ENCODE data around the gene GSS.

The GSS gene

GRCh38 chr20:34994509-34995131, 39.0 kb upstream of the GSS start:
- TF ChIP-seq POU2F2 (IDR thresholded peaks at IDR 0.05; ENCODE audit: low read depth, low read length) (no peak), TAF1 (IDR thresholded peaks at IDR 0.05; ENCODE audit: low read depth, low read length) (no peak), POLR2A (IDR thresholded peaks at IDR 0.05; ENCODE audit: low read depth, low read length) (no peak), SPI1 (IDR thresholded peaks at IDR 0.05; ENCODE audit: low read depth, low read length) (no peak), POLR2AphosphoS5 (IDR thresholded peaks at IDR 0.05; ENCODE audit: low read depth, low read length) (no peak), PAX5 (IDR thresholded peaks at IDR 0.05; ENCODE audit: insufficient read depth, low read length, severe bottlenecking) (no peak)
- no peak for DNase-seq (ENCODE audit: insufficient read length, low spot score)
- no peak for FAIRE-seq

GRCh38 chr20:34993941-34994508, 38.4 kb upstream of the GSS start:
- DNase-seq (ENCODE audit: insufficient read length, low spot score) = no peak
- no peak for FAIRE-seq
- TF ChIP-seq POLR2A (IDR thresholded peaks at IDR 0.05; ENCODE audit: low read depth, low read length) = no peak
- TF ChIP-seq TAF1 (IDR thresholded peaks at IDR 0.05; ENCODE audit: low read depth, low read length) = no peak
- TF ChIP-seq POLR2AphosphoS5 (IDR thresholded peaks at IDR 0.05; ENCODE audit: low read depth, low read length) = no peak
- no peak for TF ChIP-seq POU2F2 (IDR thresholded peaks at IDR 0.05; ENCODE audit: low read depth, low read length)
- TF ChIP-seq SPI1 (IDR thresholded peaks at IDR 0.05; ENCODE audit: low read depth, low read length) = no peak
- TF ChIP-seq PAX5 (IDR thresholded peaks at IDR 0.05; ENCODE audit: insufficient read depth, low read length, severe bottlenecking) = no peak

GRCh38 chr20:34992751-34993417, 37.3 kb upstream of the GSS start:
- FAIRE-seq (no peak), DNase-seq (ENCODE audit: insufficient read length, low spot score) (no peak)
- no peak for TF ChIP-seq PAX5 (IDR thresholded peaks at IDR 0.05; ENCODE audit: insufficient read depth, low read length, severe bottlenecking)
- no peak for TF ChIP-seq POLR2A (IDR thresholded peaks at IDR 0.05; ENCODE audit: low read depth, low read length)
- TF ChIP-seq POU2F2 (IDR thresholded peaks at IDR 0.05; ENCODE audit: low read depth, low read length) = no peak
- TF ChIP-seq SPI1 (IDR thresholded peaks at IDR 0.05; ENCODE audit: low read depth, low read length) = no peak
- TF ChIP-seq TAF1 (IDR thresholded peaks at IDR 0.05; ENCODE audit: low read depth, low read length) = no peak
- TF ChIP-seq POLR2AphosphoS5 (IDR thresholded peaks at IDR 0.05; ENCODE audit: low read depth, low read length) = no peak

GRCh38 chr20:34990661-34991214, 35.1 kb upstream of the GSS start:
- FAIRE-seq = no peak
- no peak for TF ChIP-seq POLR2A (IDR thresholded peaks at IDR 0.05; ENCODE audit: low read depth, low read length)
- TF ChIP-seq PAX5 (IDR thresholded peaks at IDR 0.05; ENCODE audit: insufficient read depth, low read length, severe bottlenecking) = no peak
- no peak for TF ChIP-seq POU2F2 (IDR thresholded peaks at IDR 0.05; ENCODE audit: low read depth, low read length)
- no peak for TF ChIP-seq SPI1 (IDR thresholded peaks at IDR 0.05; ENCODE audit: low read depth, low read length)
- no peak for TF ChIP-seq TAF1 (IDR thresholded peaks at IDR 0.05; ENCODE audit: low read depth, low read length)
- TF ChIP-seq POLR2AphosphoS5 (IDR thresholded peaks at IDR 0.05; ENCODE audit: low read depth, low read length) = no peak

GRCh38 chr20:34990231-34990630, 34.6 kb upstream of the GSS start:
- FAIRE-seq = no peak
- no peak for DNase-seq (ENCODE audit: insufficient read length, low spot score)
- no peak for TF ChIP-seq PAX5 (IDR thresholded peaks at IDR 0.05; ENCODE audit: insufficient read depth, low read length, severe bottlenecking)
- no peak for TF ChIP-seq POU2F2 (IDR thresholded peaks at IDR 0.05; ENCODE audit: low read depth, low read length)
- TF ChIP-seq SPI1 (IDR thresholded peaks at IDR 0.05; ENCODE audit: low read depth, low read length) = no peak
- no peak for TF ChIP-seq TAF1 (IDR thresholded peaks at IDR 0.05; ENCODE audit: low read depth, low read length)
- no peak for TF ChIP-seq POLR2A (IDR thresholded peaks at IDR 0.05; ENCODE audit: low read depth, low read length)
- TF ChIP-seq POLR2AphosphoS5 (IDR thresholded peaks at IDR 0.05; ENCODE audit: low read depth, low read length) = no peak

More at GRCh38 chr20:34990661-34991214, 35.1 kb upstream of the GSS start:
- no peak for DNase-seq (ENCODE audit: insufficient read length, low spot score)

- TF ChIP-seq PAX5 (IDR thresholded peaks at IDR 0.05; ENCODE audit: insufficient read depth, low read length, severe bottlenecking) = no peak
- no peak for TF ChIP-seq SPI1 (IDR thresholded peaks at IDR 0.05; ENCODE audit: low read depth, low read length)
- TF ChIP-seq POU2F2 (IDR thresholded peaks at IDR 0.05; ENCODE audit: low read depth, low read length) = no peak
- no peak for TF ChIP-seq POLR2A (IDR thresholded peaks at IDR 0.05; ENCODE audit: low read depth, low read length)
- no peak for TF ChIP-seq TAF1 (IDR thresholded peaks at IDR 0.05; ENCODE audit: low read depth, low read length)
- TF ChIP-seq POLR2AphosphoS5 (IDR thresholded peaks at IDR 0.05; ENCODE audit: low read depth, low read length) = no peak
- FAIRE-seq = no peak
- no peak for DNase-seq (ENCODE audit: insufficient read length, low spot score)
These were observed 34.1 kb upstream of the GSS start for GRCh38 chr20:34989670-34990069.

GRCh38 chr20:34989118-34989517, 33.5 kb upstream of the GSS start:
- TF ChIP-seq POLR2A (IDR thresholded peaks at IDR 0.05; ENCODE audit: low read depth, low read length) = no peak
- TF ChIP-seq PAX5 (IDR thresholded peaks at IDR 0.05; ENCODE audit: insufficient read depth, low read length, severe bottlenecking) = no peak
- no peak for TF ChIP-seq POU2F2 (IDR thresholded peaks at IDR 0.05; ENCODE audit: low read depth, low read length)
- TF ChIP-seq SPI1 (IDR thresholded peaks at IDR 0.05; ENCODE audit: low read depth, low read length) = no peak
- no peak for TF ChIP-seq POLR2AphosphoS5 (IDR thresholded peaks at IDR 0.05; ENCODE audit: low read depth, low read length)
- no peak for TF ChIP-seq TAF1 (IDR thresholded peaks at IDR 0.05; ENCODE audit: low read depth, low read length)
- FAIRE-seq = no peak
- DNase-seq (ENCODE audit: insufficient read length, low spot score) = no peak

GRCh38 chr20:34988191-34988540, 32.6 kb upstream of the GSS start:
- DNase-seq (ENCODE audit: insufficient read length, low spot score) = no peak
- no peak for TF ChIP-seq POLR2AphosphoS5 (IDR thresholded peaks at IDR 0.05; ENCODE audit: low read depth, low read length)
- no peak for TF ChIP-seq POLR2A (IDR thresholded peaks at IDR 0.05; ENCODE audit: low read depth, low read length)
- no peak for TF ChIP-seq SPI1 (IDR thresholded peaks at IDR 0.05; ENCODE audit: low read depth, low read length)
- TF ChIP-seq PAX5 (IDR thresholded peaks at IDR 0.05; ENCODE audit: insufficient read depth, low read length, severe bottlenecking) = no peak
- TF ChIP-seq TAF1 (IDR thresholded peaks at IDR 0.05; ENCODE audit: low read depth, low read length) = no peak
- no peak for TF ChIP-seq POU2F2 (IDR thresholded peaks at IDR 0.05; ENCODE audit: low read depth, low read length)
- no peak for FAIRE-seq
